HuH-7 (cell line): ENCODE results near the gene CHML.

Experiments
- DNase-seq: peaks from one replicate; pipeline ENCODE4 v3.0.0; 2011; ENCODE audit warnings: low spot score

The CHML gene

GRCh38 chr1:241615043-241615974, 24.9 kb downstream of the CHML start:
- no peak for DNase-seq

GRCh38 chr1:241614572-241614971, 25.6 kb downstream of the CHML start:
- no peak for DNase-seq

GRCh38 chr1:241614144-241614543, 26.0 kb downstream of the CHML start:
- DNase-seq = no peak

- no peak for DNase-seq
Observed at GRCh38 chr1:241612533-241613477, 27.4 kb downstream of the CHML start.

- DNase-seq = no peak
Observed at GRCh38 chr1:241611736-241612135, 28.4 kb downstream of the CHML start.

- peak; percentile 19 for DNase-seq
Observed at GRCh38 chr1:241611063-241611462, 29.1 kb downstream of the CHML start.

- no peak for DNase-seq
Observed at GRCh38 chr1:241610056-241610815, 29.9 kb downstream of the CHML start.

GRCh38 chr1:241608379-241609033, 31.7 kb downstream of the CHML start:
- no peak for DNase-seq

- no peak for DNase-seq
Observed at GRCh38 chr1:241607497-241607896, 32.7 kb downstream of the CHML start.

GRCh38 chr1:241606544-241606943, 33.6 kb downstream of the CHML start:
- DNase-seq = no peak

GRCh38 chr1:241605146-241605805, 34.9 kb downstream of the CHML start:
- peak; percentile 42 for DNase-seq

GRCh38 chr1:241603731-241604245, 36.4 kb downstream of the CHML start:
- no peak for DNase-seq

- no peak for DNase-seq
Observed at GRCh38 chr1:241600496-241600901, 39.7 kb downstream of the CHML start.

GRCh38 chr1:241598249-241598648, 41.9 kb downstream of the CHML start:
- DNase-seq = no peak

GRCh38 chr1:241596633-241597032, 43.5 kb downstream of the CHML start:
- no peak for DNase-seq

GRCh38 chr1:241593186-241593585, 47.0 kb downstream of the CHML start:
- DNase-seq = no peak

- DNase-seq = no peak
Observed at GRCh38 chr1:241592273-241592958, 47.8 kb downstream of the CHML start.

GRCh38 chr1:241591736-241592135, 48.4 kb downstream of the CHML start:
- no peak for DNase-seq

- DNase-seq = no peak
Observed at GRCh38 chr1:241591317-241591716, 48.9 kb downstream of the CHML start.

GRCh38 chr1:241590719-241591118, 49.5 kb downstream of the CHML start:
- no peak for DNase-seq
